ENCODE results near the gene LDHA. TPM values are rescaled to one million over a fixed set of nuclear protein-coding genes. Genes with fewer than 3 reads are reported as not detected.
A peak's percentile ranks its signal among the peaks of the same experiment; 100 is the strongest.

Gene LDHA
- total and polyA plus RNA-seq, 9 of the 15 experiments (the other 6 are each of a cell fraction or from before 2014, with no cell fraction given): 535 to 3,001 (median 926) TPM

DNA sequence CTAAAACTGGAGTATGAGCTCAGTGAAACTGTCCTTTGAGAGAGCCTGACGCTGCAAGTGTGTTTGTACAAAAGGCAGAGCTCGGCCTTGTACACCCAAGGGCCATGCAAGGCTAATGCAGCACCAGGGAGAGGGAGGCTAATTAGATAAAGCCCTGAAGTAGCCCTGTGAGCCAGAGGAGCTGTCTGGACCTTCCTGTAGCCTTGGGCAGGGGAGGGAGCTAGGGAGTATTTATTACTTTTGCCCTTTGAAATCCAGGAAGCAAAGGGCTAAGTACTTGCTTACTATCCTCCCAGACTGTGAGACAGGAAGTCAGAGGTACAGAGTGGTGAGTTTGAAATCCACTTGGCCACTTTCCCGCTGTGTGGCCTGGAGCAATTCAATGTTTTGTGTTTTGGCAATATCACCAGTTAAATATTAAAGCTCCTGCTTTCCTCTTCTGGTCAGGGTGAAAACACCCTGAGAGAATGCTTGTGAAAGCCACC is 10.2 kb upstream of the LDHA start (continued):
- TF ChIP-seq, protein P1, sequence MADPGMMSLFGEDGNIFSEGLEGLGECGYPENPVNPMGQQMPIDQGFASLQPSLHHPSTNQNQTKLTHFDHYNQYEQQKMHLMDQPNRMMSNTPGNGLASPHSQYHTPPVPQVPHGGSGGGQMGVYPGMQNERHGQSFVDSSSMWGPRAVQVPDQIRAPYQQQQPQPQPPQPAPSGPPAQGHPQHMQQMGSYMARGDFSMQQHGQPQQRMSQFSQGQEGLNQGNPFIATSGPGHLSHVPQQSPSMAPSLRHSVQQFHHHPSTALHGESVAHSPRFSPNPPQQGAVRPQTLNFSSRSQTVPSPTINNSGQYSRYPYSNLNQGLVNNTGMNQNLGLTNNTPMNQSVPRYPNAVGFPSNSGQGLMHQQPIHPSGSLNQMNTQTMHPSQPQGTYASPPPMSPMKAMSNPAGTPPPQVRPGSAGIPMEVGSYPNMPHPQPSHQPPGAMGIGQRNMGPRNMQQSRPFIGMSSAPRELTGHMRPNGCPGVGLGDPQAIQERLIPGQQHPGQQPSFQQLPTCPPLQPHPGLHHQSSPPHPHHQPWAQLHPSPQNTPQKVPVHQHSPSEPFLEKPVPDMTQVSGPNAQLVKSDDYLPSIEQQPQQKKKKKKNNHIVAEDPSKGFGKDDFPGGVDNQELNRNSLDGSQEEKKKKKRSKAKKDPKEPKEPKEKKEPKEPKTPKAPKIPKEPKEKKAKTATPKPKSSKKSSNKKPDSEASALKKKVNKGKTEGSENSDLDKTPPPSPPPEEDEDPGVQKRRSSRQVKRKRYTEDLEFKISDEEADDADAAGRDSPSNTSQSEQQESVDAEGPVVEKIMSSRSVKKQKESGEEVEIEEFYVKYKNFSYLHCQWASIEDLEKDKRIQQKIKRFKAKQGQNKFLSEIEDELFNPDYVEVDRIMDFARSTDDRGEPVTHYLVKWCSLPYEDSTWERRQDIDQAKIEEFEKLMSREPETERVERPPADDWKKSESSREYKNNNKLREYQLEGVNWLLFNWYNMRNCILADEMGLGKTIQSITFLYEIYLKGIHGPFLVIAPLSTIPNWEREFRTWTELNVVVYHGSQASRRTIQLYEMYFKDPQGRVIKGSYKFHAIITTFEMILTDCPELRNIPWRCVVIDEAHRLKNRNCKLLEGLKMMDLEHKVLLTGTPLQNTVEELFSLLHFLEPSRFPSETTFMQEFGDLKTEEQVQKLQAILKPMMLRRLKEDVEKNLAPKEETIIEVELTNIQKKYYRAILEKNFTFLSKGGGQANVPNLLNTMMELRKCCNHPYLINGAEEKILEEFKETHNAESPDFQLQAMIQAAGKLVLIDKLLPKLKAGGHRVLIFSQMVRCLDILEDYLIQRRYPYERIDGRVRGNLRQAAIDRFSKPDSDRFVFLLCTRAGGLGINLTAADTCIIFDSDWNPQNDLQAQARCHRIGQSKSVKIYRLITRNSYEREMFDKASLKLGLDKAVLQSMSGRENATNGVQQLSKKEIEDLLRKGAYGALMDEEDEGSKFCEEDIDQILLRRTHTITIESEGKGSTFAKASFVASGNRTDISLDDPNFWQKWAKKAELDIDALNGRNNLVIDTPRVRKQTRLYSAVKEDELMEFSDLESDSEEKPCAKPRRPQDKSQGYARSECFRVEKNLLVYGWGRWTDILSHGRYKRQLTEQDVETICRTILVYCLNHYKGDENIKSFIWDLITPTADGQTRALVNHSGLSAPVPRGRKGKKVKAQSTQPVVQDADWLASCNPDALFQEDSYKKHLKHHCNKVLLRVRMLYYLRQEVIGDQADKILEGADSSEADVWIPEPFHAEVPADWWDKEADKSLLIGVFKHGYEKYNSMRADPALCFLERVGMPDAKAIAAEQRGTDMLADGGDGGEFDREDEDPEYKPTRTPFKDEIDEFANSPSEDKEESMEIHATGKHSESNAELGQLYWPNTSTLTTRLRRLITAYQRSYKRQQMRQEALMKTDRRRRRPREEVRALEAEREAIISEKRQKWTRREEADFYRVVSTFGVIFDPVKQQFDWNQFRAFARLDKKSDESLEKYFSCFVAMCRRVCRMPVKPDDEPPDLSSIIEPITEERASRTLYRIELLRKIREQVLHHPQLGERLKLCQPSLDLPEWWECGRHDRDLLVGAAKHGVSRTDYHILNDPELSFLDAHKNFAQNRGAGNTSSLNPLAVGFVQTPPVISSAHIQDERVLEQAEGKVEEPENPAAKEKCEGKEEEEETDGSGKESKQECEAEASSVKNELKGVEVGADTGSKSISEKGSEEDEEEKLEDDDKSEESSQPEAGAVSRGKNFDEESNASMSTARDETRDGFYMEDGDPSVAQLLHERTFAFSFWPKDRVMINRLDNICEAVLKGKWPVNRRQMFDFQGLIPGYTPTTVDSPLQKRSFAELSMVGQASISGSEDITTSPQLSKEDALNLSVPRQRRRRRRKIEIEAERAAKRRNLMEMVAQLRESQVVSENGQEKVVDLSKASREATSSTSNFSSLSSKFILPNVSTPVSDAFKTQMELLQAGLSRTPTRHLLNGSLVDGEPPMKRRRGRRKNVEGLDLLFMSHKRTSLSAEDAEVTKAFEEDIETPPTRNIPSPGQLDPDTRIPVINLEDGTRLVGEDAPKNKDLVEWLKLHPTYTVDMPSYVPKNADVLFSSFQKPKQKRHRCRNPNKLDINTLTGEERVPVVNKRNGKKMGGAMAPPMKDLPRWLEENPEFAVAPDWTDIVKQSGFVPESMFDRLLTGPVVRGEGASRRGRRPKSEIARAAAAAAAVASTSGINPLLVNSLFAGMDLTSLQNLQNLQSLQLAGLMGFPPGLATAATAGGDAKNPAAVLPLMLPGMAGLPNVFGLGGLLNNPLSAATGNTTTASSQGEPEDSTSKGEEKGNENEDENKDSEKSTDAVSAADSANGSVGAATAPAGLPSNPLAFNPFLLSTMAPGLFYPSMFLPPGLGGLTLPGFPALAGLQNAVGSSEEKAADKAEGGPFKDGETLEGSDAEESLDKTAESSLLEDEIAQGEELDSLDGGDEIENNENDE (IDR thresholded peaks at IDR 0.05; ENCODE audit: low read depth, low read length): no peak
- TF ChIP-seq FUS (optimal IDR thresholded peaks at IDR 0.05; ENCODE audit: low read depth, low read length) (no peak), GTF2A2 (tag; IDR thresholded peaks at IDR 0.05) (no peak), HDAC3 (IDR thresholded peaks at IDR 0.05; ENCODE audit: borderline replicate concordance, partially characterized antibody) (no peak), KLF6 (CRISPR knock-in tag; IDR thresholded peaks at IDR 0.05; ENCODE audit: borderline replicate concordance) (peak; percentile 58; the same call in 1 of the 2 replicates), MYC (IDR thresholded peaks at IDR 0.05; ENCODE audit: low read depth, low read length) (0 out of 2 replicates have a peak, but pooled peaks have one; percentile 18), MYC (CRISPR knock-in tag; IDR thresholded peaks at IDR 0.05; ENCODE audit: borderline replicate concordance, low read depth) (no peak), POLR2A (conservative IDR thresholded peaks at IDR 0.05) (0 out of 2 replicates have a peak, but pooled peaks have one; percentile 34), SMAD2 (IDR thresholded peaks at IDR 0.05; ENCODE audit: low read depth, low read length) (no peak), ZSCAN32 (CRISPR knock-in tag; IDR thresholded peaks at IDR 0.05) (no peak), ZNF24 (IDR thresholded peaks at IDR 0.05) (no peak), STAT5A (IDR thresholded peaks at IDR 0.05; ENCODE audit: borderline replicate concordance, low read length) (no peak), FOXK2 (conservative IDR thresholded peaks at IDR 0.05 in 1 of 2, IDR thresholded peaks at IDR 0.05 in 1 of 2; ENCODE audit: low read depth in 2 of 2) (0 out of 4 replicates have a peak, but pooled peaks of 1 of the 2 experiments have one; percentile 19), EP400 (IDR thresholded peaks at IDR 0.05) (no peak)
- TF ChIP-seq, protein P2, sequence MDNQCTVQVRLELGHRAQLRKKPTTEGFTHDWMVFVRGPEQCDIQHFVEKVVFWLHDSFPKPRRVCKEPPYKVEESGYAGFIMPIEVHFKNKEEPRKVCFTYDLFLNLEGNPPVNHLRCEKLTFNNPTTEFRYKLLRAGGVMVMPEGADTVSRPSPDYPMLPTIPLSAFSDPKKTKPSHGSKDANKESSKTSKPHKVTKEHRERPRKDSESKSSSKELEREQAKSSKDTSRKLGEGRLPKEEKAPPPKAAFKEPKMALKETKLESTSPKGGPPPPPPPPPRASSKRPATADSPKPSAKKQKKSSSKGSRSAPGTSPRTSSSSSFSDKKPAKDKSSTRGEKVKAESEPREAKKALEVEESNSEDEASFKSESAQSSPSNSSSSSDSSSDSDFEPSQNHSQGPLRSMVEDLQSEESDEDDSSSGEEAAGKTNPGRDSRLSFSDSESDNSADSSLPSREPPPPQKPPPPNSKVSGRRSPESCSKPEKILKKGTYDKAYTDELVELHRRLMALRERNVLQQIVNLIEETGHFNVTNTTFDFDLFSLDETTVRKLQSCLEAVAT (IDR thresholded peaks at IDR 0.05): no peak
- TF ChIP-seq, protein P3, sequence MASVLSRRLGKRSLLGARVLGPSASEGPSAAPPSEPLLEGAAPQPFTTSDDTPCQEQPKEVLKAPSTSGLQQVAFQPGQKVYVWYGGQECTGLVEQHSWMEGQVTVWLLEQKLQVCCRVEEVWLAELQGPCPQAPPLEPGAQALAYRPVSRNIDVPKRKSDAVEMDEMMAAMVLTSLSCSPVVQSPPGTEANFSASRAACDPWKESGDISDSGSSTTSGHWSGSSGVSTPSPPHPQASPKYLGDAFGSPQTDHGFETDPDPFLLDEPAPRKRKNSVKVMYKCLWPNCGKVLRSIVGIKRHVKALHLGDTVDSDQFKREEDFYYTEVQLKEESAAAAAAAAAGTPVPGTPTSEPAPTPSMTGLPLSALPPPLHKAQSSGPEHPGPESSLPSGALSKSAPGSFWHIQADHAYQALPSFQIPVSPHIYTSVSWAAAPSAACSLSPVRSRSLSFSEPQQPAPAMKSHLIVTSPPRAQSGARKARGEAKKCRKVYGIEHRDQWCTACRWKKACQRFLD (CRISPR knock-in tag; IDR thresholded peaks at IDR 0.05): peak; percentile 86
